K562 (cell line): ENCODE data around the gene ERMN. TPM values are rescaled to one million over a fixed set of nuclear protein-coding genes. Genes with fewer than 3 reads are reported as not detected.

Experiments
- CBX8 ChIP-seq: fragments of 200-600 bp; sonication (generic); IDR thresholded peaks from 2 replicates; pipeline ENCODE4 v1.6.1; 2012; ENCODE audit warnings: borderline replicate concordance, mixed run types, low read depth, mild to moderate bottlenecking, moderate library complexity, mixed read lengths, low read length, control low read depth, inconsistent platforms; ENCODE audit not compliant: poor library complexity, severe bottlenecking; ENCODE audit errors: extremely low read depth
- CXXC5 ChIP-seq: fragments of 250-450 bp; sonication (Bioruptor Pico); IDR thresholded peaks from 2 replicates; pipeline ENCODE4 v1.8.0; 2022; ENCODE audit warnings: inconsistent platforms, mild to moderate bottlenecking, moderate library complexity
- ETS2 ChIP-seq: IDR thresholded peaks from 2 replicates; pipeline ENCODE4 v1.6.1; 2016; ENCODE audit warnings: borderline replicate concordance, missing genetic modification characterization, mild to moderate bottlenecking, moderate library complexity, missing compliant biosample characterization; ENCODE audit not compliant: poor library complexity, severe bottlenecking
- EZH2 ChIP-seq: IDR thresholded peaks from 2 replicates; pipeline ENCODE4 v1.6.1; 2012; ENCODE audit warnings: low read depth, mild to moderate bottlenecking, inconsistent platforms, low read length, borderline replicate concordance
- FOSL1 ChIP-seq: fragments of 200-800 bp; sonication (Bioruptor generic); conservative IDR thresholded peaks from 2 replicates; pipeline ENCODE4 v1.6.1; 2016; ENCODE audit warnings: missing genetic modification characterization, missing compliant biosample characterization
- MEF2A ChIP-seq: IDR thresholded peaks from 2 replicates; pipeline ENCODE4 v1.6.1; 2011; ENCODE audit warnings: low read depth, mild to moderate bottlenecking, low read length, moderate library complexity; ENCODE audit not compliant: control insufficient read depth
- MEIS2 ChIP-seq: fragments of 450-650 bp; IDR thresholded peaks from 2 replicates; pipeline ENCODE4 v1.6.1; 2014; ENCODE audit warnings: mild to moderate bottlenecking; ENCODE audit not compliant: partially characterized antibody
- PBX2 ChIP-seq, 2 experiments: IDR thresholded peaks in 1 of 2; conservative IDR thresholded peaks in 1 of 2; 2 replicates each; pipeline ENCODE4 v1.6.1; 2016; ENCODE audit warnings: low read depth in 2 of 2, mild to moderate bottlenecking in 1 of 2, missing compliant biosample characterization in 1 of 2, missing genetic modification characterization in 1 of 2, moderate library complexity in 1 of 2
- PTRF ChIP-seq: fragments of 450-650 bp; IDR thresholded peaks from 2 replicates; pipeline ENCODE4 v1.6.1; 2016; ENCODE audit warnings: mild to moderate bottlenecking, missing genetic modification characterization, missing compliant biosample characterization
- RAD51 ChIP-seq: fragments of 450-650 bp; IDR thresholded peaks from 2 replicates; pipeline ENCODE4 v1.7.1; 2016; ENCODE audit warnings: low read depth, mild to moderate bottlenecking, borderline replicate concordance
- ZNF518B ChIP-seq: fragments of 250-450 bp; sonication (Bioruptor Pico); IDR thresholded peaks from 2 replicates; pipeline ENCODE4 v1.5.0; 2021; ENCODE audit warnings: mild to moderate bottlenecking, moderate library complexity
- polyA plus RNA-seq, 8 experiments: library from polyadenylated mRNA; depleted of rRNA in 4 of 8; stranded (reverse) in 5 of 8; unstranded in 3 of 8; fragments of >200 nt; fragmentation: Nextera tagmentation in 2 of 8; fragmentation: Illumina TruSeq in 1 of 8; extraction: Ambion mirVana in 2 of 8; extraction: Trizol in 1 of 8; gene quantifications; 2 replicates each; pipeline versions ENCODE4 v1.2.1 to v1.2.3, GENCODE V29; 2011 to 2014; ENCODE audit warnings: inconsistent platforms in 1 of 8, missing spikeins in 1 of 8
- total RNA-seq, 7 experiments: library from RNA; depleted of rRNA in 6 of 7; stranded (reverse); fragments of >200 nt in 6 of 7; fragmentation: Illumina TruSeq in 2 of 7; extraction: Trizol in 2 of 7; gene quantifications; 2 replicates each; pipeline versions ENCODE4 v1.2.1 to v1.2.3, GENCODE V29; 2011 to 2021; ENCODE audit warnings: low replicate concordance in 1 of 7

The ERMN gene
- total and polyA plus RNA-seq, 9 of the 15 experiments (the other 6 are each of a cell fraction or from before 2014, with no cell fraction given), result 0.03 to 0.11 (median 0.05) TPM; not detected in 3

DNA sequence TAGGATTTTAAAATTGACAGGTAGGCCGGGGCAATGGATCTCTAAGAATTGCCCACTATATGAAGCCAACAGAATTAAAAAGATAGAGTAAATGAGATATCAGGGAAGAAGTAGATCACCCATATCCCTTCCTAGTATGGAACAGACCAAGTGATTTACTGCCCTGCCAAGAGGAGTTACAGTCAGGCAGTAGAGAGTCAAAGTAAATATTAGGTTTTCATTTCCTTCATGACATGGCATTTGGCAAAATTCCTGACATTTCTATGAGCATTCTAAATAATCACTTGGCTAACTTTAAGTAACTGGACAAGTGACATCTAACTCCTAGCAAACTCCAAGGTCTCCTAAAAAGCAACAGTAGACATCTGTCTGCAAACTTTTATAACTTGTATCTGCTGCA is 34.6 kb downstream of the ERMN start (continued):
- TF ChIP-seq PBX2 (CRISPR knock-in tag; IDR thresholded peaks at IDR 0.05; ENCODE audit: low read depth), result no peak
- peak; percentile 88 for TF ChIP-seq PBX2 (tag; conservative IDR thresholded peaks at IDR 0.05; ENCODE audit: low read depth)
- TF ChIP-seq MEF2A, result no peak
- no peak for TF ChIP-seq FOSL1 (tag)
- no peak for TF ChIP-seq PTRF (tag)
- TF ChIP-seq RAD51, result no peak
- peak; percentile 84 for TF ChIP-seq MEIS2
- no peak for TF ChIP-seq ETS2 (tag)
- no peak for TF ChIP-seq ZNF518B (CRISPR knock-in tag)
- no peak for TF ChIP-seq CBX8
- TF ChIP-seq CXXC5 (CRISPR knock-in tag), result no peak
- no peak for TF ChIP-seq EZH2
- TF ChIP-seq, all 486 proteins: peak for 5
